Measurements from ENCODE around the gene MICB.

GRCh38 chr6:31534521-31535040, 36.6 kb downstream of the MICB start:
- TF ChIP-seq CTCF (conservative IDR thresholded peaks at IDR 0.05 in 1 of 2, IDR thresholded peaks at IDR 0.05 in 1 of 2; ENCODE audit: extremely low read depth in 1 of 2, insufficient read depth in 1 of 2, low read depth in 1 of 2, low read length in 2 of 2) (no peak), EZH2 (IDR thresholded peaks at IDR 0.05; ENCODE audit: borderline replicate concordance, low read length) (no peak)
